H7 (cell line): ENCODE results near the gene NCOR1. TPM values are rescaled to one million over a fixed set of nuclear protein-coding genes. Genes with fewer than 3 reads are reported as not detected.

ENCODE experiments used
- DNase-seq: peaks from one replicate; pipeline ENCODE4 v3.0.0; 2012
- H3K27me3 ChIP-seq: 2 replicates; pipeline ENCODE4 v1.6.0; 2011; ENCODE audit warnings: mild to moderate bottlenecking, low read length; ENCODE audit not compliant: control insufficient read depth, insufficient read depth
- H3K36me3 ChIP-seq: replicated peaks from 2 replicates; pipeline ENCODE4 v1.5.1; 2011; ENCODE audit warnings: low read length; ENCODE audit not compliant: control insufficient read depth, insufficient read depth
- H3K4me3 ChIP-seq: 2 replicates; pipeline ENCODE4 v1.5.1; 2011; ENCODE audit warnings: low read depth, mild to moderate bottlenecking, control low read depth, low read length, moderate library complexity; ENCODE audit not compliant: insufficient read depth
- total RNA-seq: library from RNA; depleted of rRNA; stranded (reverse); fragments of >200 nt; shearing (Covaris generic); gene quantifications from 2 replicates; pipeline ENCODE4 v1.2.3, GENCODE V29; 2014

Gene NCOR1
- total RNA-seq, 1 experiment from 2014 or later, result 45.8 TPM

DNA sequence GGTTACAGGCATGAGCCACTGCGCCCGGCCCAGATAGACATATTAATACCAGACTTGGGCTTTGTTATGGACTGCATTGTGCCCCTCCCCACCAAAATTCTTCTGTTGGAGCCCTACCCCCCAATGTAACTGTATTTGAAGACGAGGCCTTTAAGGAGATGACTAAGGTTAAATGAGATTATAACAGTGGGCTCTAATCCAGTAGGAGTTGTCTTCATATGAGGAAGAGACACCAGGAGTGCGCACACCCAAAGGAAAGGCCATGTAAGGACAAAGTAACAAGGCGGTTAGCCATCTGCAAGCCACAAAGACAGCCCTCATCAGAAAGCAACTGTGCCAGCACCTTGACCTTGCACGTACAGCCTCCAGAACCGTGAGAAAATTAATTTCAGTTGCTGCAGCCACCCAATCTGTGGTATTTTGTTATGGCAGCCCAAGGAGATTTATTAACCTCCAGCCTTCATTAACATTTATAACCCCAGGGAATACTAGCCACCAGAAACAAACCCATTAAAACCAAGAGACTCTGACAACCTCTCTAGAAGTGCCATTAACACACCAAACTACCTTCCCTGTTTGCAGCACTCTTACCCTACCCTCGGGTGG lies 108.1 kb downstream of the NCOR1 start:
- no peak for DNase-seq
- Histone ChIP-seq H3K36me3 (no peaks in the 10 kb centered on the region; the same call in 1 of the 2 replicates), H3K27me3 (no peaks in the 10 kb centered on the region), H3K4me3 (no peak overlapping the region)

DNA sequence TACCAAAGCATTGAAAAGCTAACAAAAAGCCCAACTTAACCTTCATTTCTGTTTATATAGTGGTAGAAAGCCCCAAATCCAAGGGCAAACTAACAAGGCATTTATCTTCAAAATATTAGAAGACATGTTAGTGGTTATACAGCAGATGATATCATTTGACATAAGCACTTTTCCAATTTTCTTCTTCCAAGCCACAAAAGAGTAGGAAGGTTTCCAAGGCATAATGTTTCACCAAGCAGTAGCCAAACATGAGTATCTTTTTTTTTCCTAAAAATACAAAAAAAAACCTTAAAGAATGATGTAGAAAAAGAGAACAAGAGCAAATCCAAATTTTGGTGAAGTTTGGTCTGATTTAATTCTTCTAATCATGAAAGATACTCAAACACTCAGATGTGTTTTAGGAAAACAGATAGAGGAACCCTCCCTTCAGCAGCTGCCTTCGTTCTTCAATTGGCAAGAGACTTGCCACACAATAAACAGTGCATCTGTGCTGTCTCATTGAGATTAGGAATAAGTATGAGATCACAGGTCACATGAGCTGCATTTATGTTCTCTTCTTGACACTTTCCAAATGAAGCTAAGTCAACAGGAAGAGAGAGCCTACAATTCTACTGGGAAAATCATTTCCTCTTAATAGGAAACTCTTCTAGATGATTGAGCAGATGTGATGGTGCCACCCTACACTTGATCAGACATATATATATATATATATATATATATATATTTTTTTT lies 109.0 kb downstream of the NCOR1 start:
- no peak for DNase-seq
- Histone ChIP-seq H3K36me3 (peaks cover 4% of the 10 kb centered on the region), H3K27me3 (no peaks in the 10 kb centered on the region), H3K4me3 (no peak overlapping the region)

DNA sequence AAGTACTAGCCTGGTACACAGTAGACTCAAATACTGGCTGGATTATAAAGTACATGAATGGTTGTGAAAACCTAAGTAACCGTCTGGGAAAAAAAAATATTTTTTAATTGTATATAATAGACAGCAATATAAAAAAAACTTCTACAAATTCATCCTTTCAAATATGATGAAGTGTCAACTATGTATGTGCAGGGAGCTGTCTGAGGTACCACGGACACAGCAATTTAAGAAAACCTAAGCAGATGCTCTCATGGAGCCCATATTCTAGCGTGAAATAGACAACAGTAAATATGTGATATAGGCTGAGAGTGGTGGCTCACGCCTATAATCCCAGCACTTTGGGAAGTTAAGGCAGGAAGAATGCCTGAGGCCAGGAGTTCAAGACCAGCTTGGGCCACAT lies 111.1 kb downstream of the NCOR1 start:
- Histone ChIP-seq H3K27me3 (no peaks in the 10 kb centered on the region), H3K36me3 (peaks cover 7% of the 10 kb centered on the region), H3K4me3 (no peak overlapping the region)
- DNase-seq, result no peak

DNA sequence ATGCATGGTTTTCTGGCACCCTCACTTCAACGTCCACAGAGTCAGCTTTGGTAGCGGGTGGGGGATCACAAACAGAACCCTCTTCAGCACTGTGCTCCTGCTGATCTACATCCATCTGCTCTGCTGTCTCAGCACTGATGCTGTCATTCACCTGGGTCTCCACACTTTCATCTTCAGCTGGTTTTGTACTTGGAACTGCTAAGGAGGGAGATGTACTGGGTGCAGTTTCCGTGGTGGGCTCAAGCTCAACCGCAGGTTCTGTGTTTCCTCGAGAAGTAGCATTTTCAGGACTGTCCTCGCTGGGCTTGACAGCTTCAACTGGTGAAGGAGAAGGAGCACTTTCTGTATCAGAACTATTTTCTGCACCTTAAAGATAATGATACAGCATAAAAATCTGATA lies 113.9 kb downstream of the NCOR1 start:
- Histone ChIP-seq H3K36me3 (peaks cover 13% of the 10 kb centered on the region), H3K4me3 (no peak overlapping the region), H3K27me3 (no peaks in the 10 kb centered on the region)
- DNase-seq, result no peak

DNA sequence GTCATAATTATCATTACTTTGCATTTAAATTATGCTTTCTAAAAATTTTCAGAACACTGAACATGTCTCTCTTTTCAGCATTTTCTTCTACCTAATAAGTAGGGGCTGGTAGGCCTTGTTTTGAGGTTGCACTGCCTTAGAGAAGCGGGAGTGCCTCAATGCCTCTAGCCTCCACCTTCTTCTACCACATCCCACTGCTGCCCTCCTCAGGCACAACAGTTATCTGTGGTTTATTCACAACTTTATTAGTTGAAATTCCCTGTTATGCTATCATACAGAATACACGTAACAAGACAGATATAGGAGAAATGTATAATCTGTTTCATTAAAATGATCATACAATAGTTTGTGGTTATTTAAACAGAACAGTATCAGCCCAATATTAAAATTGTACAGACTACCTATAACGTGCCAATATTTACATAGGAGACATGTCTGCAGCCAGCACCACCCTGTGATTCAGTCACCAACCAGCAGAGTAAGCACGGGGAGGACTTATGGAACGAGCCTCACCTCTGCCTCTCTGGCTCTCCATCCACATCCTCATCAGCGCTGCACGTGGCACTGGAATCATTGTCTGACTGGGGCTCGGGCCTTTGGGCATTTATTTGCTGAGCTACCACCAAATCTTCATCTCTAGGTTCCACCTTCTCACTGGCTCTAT lies 114.5 kb downstream of the NCOR1 start:
- DNase-seq, result no peak
- no peak overlapping the region for H3K4me3 ChIP-seq
- peaks cover 15% of the 10 kb centered on the region for H3K36me3 ChIP-seq
- H3K27me3 ChIP-seq, result no peaks in the 10 kb centered on the region

DNA sequence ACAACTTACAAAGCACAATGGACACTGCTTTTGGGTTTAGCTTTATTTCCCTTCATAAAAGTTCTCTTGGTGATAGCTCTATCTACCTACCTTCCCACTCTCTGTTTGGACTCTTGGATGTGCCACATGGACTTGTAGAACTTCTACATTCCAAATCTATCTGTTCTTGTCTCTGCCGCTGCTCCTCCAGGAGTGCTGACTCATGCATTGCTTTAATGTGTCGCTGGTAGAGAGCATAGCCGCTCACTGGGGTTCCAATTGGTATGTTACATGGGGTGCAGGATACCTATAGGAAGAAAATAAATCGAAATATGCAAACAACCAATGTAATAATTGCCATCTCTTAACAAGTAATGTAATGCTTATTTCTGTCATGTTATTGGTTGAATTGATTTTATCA lies 123.6 kb downstream of the NCOR1 start:
- no peaks in the 10 kb centered on the region for H3K27me3 ChIP-seq
- DNase-seq, result peak; percentile 20
- peaks cover 3% of the 10 kb centered on the region for H3K36me3 ChIP-seq
- H3K4me3 ChIP-seq, result no peak overlapping the region

DNA sequence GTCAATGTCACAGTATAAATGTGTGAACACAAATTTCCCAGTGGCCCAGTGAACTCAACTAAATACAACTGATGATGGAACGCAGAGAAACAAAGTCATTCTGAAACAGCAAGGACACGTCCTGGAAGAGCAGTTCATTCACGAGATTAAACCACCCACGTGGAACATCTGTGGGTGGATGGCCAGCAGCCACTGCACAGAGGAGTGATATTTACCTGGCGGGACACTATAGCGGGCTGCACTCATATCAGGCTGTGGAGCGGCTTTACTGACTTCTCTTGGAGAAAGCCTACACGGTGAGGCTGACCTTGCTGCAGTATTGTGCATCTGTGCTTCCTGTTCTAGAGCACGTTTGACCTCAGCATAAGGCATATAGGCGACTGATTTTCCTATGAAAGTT lies 128.4 kb downstream of the NCOR1 start:
- Histone ChIP-seq H3K27me3 (no peaks in the 10 kb centered on the region), H3K4me3 (no peak overlapping the region), H3K36me3 (peaks cover 2% of the 10 kb centered on the region)
- DNase-seq, result no peak

DNA sequence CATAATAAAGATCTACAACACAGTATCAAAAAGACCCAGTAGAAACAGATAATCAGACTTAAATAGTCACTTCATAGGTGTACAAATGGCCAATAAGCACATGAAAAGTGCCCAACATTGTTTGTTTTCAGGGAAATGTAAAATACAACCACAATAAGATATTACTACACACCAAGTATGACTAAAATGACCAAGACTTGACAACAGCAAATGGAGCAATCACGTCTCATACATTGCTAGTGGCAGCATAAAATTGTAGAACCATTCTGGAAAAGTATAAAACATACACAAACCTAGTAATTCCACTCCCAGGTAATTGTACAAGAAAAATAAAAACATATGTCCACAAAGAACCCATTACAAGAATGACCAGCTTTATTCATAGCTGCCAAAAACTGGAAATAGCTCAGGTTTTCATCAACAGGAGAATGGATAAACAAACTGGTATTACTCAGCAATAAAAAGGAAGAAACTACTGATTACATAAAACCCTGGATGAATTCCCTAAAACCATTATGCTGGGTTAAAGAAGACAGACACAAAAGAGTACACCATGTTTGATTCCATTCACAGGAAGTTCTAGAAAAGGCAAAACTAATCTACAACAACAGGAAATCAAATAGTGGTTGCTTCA lies 130.2 kb downstream of the NCOR1 start:
- H3K4me3 ChIP-seq, result no peak overlapping the region
- DNase-seq, result no peak
- H3K36me3 ChIP-seq, result peaks cover 3% of the 10 kb centered on the region
- no peaks in the 10 kb centered on the region for H3K27me3 ChIP-seq

DNA sequence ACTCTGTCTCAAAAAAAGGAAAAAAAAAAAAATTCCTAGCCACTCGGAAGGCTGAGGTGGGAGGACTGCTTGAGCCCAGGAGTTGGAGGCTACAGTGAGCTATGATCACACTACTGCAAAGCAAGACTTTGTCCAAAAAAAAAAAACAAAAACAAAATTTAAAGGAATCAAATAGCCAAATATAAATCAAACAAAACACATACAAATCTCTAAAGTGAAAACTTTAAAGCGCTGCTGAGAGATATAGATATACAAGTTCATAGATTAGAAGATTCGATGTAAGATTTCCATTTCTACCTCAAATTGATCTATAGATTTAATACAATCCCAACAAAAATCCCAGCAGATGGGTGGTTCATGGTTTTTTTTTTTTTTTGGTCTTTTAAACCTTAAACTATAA lies 132.1 kb downstream of the NCOR1 start:
- no peak for DNase-seq
- Histone ChIP-seq H3K36me3 (peaks cover 3% of the 10 kb centered on the region), H3K4me3 (no peak overlapping the region), H3K27me3 (no peaks in the 10 kb centered on the region)

DNA sequence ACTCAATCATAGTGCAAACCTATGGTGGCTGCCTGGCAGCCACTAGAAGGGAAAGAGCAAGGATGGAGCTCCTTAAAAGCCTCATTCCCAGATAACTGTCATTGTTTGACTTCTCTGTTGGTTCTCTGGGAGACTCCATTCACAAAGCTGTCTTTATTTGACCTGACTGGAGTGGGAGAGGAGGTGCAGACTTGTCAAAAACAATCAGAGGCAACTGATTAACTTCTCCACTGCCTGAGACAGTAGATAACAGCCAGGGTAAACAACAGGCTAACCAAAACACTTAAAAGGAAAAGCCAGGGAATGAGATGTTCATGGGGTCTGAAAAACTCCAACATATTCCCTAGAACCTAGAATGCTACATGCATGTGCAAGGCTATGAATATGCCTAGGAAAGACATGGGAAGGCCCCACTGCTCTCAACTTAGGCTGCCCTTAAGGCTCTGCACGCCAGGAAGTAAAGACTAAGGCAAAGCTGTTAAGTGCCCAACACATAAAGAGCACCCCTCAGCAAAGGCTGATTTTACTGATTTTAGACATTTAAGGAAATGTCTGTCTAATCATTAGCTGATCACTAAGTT lies 133.7 kb downstream of the NCOR1 start:
- H3K4me3 ChIP-seq, result no peak overlapping the region
- H3K36me3 ChIP-seq, result peaks cover 5% of the 10 kb centered on the region
- DNase-seq, result no peak

DNA sequence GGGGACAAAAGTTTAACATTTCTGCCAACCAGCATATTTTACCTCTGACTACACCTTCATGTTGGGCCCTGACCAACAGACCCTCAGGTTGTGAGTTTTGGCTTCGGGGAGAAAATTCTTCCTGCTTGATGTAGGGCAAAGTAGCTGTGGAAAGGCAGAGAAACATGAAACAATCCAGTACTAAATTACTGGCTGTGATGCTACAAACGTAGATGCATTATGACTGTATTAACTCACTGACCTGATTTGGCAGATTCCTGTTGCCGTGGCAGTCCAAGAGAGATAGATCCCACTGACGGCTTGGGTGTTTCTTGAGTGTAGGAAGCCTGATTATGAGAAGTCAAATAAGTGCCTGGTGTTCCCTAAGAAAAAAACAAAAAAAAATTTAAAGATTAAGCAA lies 135.0 kb downstream of the NCOR1 start:
- no peak for DNase-seq
- Histone ChIP-seq H3K36me3 (peaks cover 5% of the 10 kb centered on the region), H3K27me3 (no peaks in the 10 kb centered on the region), H3K4me3 (no peak overlapping the region)

More for the DNA sequence above, 133.7 kb downstream of the NCOR1 start:
- no peaks in the 10 kb centered on the region for H3K27me3 ChIP-seq

DNA sequence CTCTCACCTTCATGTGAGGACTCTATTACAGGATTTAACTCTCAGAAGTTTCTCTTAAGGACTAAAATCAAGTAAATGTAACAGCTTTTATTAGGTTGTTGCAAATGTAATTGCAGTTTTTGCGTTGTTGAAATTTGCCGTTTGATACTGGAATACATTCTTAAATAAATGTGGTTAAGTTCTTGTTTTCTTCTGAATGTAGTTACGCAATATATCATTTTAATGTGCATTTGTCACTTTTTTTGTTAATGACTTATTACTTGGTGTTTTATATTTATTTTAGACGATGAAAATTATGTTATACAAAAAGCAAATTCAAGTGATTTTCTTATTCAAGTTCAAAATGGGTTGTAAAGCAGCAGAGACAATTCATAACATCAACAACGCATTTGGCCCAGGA lies 139.4 kb downstream of the NCOR1 start:
- no peak overlapping the region for H3K4me3 ChIP-seq
- H3K36me3 ChIP-seq, result peaks cover 6% of the 10 kb centered on the region
- H3K27me3 ChIP-seq, result no peaks in the 10 kb centered on the region

DNA sequence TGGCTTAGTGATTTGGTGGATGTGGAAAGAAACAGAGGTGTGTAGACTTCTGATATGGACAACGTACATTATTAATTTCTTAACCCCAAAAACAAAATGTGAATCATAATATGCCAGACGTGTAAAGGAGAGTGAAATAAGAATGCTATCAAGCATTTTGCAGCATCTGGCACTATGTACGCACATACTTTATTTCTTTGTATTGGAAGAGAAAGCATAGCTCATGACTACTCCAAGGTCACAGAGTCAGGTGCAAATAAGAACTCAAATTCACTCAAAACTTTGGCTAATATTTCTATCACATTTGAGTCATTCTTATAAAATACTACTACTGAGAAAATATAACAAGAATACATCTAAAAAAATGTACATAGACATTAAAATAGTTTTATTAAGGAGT lies 140.9 kb downstream of the NCOR1 start:
- Histone ChIP-seq H3K4me3 (no peak overlapping the region), H3K36me3 (peaks cover 11% of the 10 kb centered on the region), H3K27me3 (no peaks in the 10 kb centered on the region)
- no peak for DNase-seq

More for the DNA sequence above, 139.4 kb downstream of the NCOR1 start:
- DNase-seq, result no peak

DNA sequence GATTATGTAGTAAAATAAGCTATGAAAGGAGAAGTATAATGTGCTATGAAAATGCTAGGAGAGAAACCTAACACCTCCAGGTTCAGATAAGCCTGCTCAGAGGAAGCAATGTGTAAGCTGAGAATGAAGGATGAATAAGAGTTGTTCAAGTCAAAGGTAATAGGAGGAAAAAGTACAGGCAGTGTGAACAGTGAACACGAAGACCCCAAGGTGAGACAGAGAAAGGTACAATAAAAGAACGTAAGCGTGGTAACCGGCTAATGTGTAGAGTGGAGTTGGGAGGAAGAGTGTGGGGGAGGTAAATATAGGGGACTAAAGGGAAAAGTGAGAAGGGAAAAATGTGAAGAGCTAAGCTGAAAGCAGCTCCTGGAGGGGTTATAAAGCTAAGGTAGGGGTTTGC lies 141.5 kb downstream of the NCOR1 start:
- Histone ChIP-seq H3K36me3 (peaks cover 11% of the 10 kb centered on the region), H3K27me3 (no peaks in the 10 kb centered on the region), H3K4me3 (no peak overlapping the region)
- no peak for DNase-seq
